Frontal cortex (tissue), 4 donors: Measurements from ENCODE around the gene FSTL1. TPM values are rescaled to one million over a fixed set of nuclear protein-coding genes. Genes with fewer than 3 reads are reported as not detected.
"Not testable (repeated sequence)": the region's sequence is repeated elsewhere in the genome, so short reads cannot be mapped to it uniquely, and the experiment has no call there.

Source experiments
- DNase-seq, 2 donors: peaks; one replicate each; pipeline ENCODE4 v3.0.0; 2012; ENCODE audit warnings: low spot score in 2 of 2
- FAIRE-seq: peaks from 2 replicates; lab custom pipeline; 2012; peaks lifted over from hg19 to GRCh38; lab: Jason Lieb, UNC
- total RNA-seq: library from RNA; depleted of rRNA; stranded (reverse); fragments of >200 nt; gene quantifications from one replicate; pipeline ENCODE4 v1.2.3, GENCODE V29; 2014
- donor health status: control.
- donor health status: control.
- donor health status: control.

Gene FSTL1
- total RNA-seq, 1 donor from 2014 or later, result 32.2 TPM

DNA sequence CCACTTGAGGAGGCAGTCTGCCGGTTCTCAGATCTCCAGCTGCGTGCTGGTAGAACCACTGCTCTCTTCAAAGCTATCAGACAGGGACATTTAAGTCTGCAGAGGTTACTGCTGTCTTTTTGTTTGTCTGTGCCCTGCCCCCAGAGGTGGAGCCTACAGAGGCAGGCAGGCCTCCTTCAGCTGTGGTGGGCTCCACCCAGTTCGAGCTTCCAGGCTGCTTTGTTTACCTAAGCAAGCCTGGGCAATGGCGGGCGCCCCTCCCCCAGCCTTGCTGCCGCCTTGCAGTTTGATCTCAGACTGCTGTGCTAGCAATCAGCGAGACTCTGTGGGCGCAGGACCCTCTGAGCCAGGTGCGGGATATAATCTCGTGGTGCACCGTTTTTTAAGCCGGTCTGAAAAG, 72.8 kb downstream of the FSTL1 start:
- FAIRE-seq, DNase-seq: not testable (repeated sequence)

DNA sequence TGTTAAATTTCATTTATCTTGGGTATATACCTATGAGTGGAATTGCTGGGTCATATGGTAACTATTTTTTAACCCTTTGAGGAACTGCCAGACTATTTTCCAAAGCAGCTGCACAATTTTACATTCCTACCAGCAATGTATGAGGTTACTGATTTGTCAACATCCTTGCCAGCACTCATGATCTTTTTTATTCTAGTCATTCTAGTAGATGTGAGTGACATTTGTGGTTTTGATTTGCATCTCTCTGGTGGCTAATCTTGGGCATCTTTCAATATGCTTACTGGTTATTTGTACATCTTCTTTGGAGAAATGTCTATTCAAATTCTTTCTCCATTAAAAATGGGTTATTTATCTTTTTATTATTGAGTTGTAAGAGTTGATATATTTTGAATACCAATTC, 80.3 kb downstream of the FSTL1 start:
- FAIRE-seq (no peak), DNase-seq (no peak)

DNA sequence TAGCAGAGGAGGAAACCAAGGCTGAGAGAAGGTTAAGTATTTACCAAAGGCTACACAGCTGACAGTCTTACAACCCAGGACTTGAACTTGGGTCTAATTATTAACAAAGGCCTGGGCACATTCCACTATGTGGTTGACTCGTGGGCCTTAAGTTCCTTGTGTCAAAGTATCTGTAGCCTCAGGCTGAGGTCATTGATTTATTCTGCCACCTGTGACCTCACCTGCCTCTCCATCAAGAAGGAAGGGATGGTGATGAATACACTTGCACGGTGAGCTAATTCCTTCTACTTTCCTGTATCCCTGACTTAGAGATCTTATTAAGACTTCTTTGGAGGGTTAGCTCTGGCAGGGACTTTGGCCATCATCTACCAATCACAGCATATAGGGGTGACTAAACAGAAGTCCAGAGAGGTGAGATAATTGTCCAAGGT, 81.7 kb downstream of the FSTL1 start:
- FAIRE-seq, result no peak
- no peak for DNase-seq

DNA sequence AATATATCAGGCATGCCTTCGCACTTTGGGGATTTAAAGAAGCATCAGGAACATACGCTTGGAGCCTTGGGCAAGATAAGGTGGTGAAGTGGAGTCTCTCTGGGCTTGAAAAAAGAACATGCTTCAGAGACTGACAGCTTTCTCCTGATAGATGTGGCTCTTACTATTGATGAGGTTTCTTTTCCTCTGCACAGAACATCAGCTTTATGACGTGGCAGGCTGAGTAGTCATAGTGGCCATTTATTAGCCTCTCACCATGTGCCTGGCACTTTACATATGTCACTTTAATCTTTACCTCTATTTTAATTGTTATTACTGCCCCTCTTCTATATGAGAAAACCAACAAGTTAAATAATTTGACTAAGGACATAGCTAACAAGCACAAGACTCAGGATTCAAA, 82.6 kb downstream of the FSTL1 start:
- no peak for FAIRE-seq
- no peak for DNase-seq

DNA sequence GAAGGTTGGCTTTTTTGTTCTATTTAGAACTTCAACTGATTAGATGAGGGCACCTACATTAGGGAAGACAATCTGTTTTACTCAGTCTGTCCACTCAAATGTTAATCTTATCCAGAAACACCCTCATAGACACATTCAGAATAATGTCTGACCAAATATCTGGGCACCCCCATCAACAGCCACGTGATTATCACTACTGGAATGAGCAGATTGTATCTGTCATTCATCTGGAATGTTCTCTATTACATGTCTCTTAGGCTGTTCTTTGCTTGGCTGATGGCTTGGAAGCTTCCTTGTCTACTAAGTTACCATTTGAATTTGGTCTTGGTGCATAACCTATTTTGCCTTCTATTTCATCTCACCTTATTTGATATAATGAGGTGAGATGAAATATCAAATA, 86.0 kb downstream of the FSTL1 start:
- DNase-seq, result no peak
- FAIRE-seq, result no peak

DNA sequence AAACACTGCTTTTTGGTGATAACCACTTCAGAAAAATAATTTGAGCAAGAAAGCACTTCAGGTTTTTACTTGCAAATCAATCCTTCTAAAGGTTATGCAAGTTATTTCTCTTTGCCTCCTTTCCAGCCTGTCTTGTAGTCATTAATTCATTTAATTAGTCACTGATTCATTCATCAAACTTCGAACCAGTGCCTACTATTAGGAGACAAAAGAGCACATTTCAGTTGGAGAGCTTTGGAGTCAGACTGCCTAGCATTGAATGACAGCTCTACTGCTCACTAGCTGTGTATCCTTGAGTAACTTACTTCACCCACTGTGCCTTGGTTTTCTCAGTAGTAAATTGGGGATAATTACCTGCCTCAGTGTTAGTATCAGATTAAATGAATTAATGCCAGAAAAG, 86.7 kb downstream of the FSTL1 start:
- FAIRE-seq (no peak), DNase-seq (no peak)

DNA sequence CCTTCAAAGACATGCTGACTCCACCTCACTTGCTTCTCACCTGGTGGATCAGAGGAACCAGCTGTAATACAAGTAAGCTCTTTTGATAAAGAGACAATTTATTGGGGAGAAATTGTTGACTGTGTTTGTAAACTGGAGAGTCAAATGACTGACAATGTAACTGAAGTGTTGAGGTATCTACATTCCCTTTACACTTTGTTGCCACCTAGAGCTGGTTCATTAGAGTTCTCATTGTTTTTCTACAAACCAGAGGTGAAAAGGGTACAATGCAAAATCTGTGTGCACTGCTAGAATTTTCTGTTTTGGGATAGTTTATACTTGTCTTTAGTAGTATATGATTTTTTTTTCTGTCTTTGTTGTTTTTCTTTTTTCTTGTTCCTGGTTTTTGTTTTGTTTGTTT, 93.0 kb downstream of the FSTL1 start:
- DNase-seq (no peak), FAIRE-seq (no peak)

DNA sequence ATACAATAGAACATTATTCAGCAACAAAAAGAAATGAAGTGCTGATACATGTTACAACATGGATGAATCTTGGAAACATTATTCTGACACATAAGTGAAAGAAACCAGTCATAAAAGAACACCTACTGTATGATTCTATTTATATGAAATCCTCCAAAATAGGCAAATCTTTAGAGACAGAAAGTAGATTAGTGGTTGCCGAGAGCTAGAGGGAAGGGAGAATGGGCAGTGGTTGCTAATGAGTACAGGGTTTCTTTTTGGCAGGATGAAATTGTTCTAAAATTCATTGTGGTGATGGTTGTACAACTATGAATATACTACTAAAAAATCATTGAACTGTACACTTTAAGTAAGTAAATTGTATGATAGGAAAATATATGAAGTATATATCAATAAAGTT, 95.3 kb downstream of the FSTL1 start:
- DNase-seq (no peak), FAIRE-seq (no peak)

DNA sequence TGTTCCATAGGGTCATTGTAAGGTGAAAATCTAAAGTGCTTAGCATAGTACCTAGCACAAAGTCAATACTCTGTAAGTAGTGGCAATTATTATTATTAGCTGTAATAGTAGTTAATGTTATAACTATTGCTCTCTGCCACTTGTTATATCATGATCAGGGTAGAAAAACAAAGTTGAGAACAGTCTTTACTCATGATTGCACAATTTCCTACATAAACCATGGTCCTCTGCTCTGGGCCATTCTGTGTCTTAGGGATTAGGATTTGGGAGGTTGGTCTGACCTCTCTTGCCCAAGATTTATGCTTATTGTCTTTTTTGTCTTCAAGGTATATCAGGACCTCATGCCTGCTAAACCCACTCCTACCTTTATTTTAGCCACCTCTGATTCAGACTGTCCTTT, 97.3 kb downstream of the FSTL1 start:
- FAIRE-seq (no peak), DNase-seq (no peak)

DNA sequence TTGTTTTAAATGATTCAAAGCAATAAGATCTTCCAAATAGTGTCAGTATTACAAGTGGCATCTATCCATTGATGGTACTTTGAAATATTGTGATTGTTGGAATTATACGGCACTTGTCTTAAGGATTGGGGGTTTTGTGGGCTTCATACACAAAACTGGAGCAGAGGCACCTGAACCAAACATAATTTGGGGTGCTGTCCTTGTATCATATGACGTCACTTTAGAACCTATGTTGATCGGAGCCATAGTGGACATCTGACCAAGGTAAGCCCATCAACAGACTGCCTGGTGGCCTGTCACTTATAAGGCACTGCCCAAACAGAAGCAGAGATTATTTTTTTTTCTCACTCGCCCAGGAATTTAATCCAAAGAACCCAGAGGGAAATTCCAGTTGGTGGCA, 98.8 kb downstream of the FSTL1 start:
- FAIRE-seq, result no peak
- no peak for DNase-seq

DNA sequence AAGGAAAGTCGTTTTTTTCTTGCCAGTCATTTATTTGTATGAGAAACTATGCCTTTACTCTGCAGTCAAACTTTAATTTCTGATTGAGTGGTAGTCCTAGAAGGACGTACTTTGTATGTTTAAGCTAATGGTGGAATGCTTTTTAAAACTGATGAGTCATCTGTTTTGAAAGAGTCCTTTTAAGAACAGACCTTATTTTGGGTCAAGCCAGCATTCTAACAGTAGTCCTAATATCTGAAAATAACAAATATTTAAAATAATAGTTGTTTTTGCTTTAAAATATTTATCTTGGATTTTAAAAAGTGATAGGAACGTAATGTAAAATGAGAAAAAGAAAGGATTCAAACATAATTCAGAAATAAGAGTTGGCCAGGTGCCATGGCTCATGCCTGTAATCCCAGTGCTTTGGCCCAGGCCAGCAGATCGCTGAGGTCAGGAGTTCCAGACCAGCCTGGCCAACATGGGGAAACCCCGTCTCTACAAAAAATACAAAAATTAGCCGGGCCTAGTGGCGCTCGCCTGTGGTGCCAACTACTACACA, 100.3 kb downstream of the FSTL1 start:
- no peak for FAIRE-seq
- peak in 1 of 2 donors; percentile 16 for DNase-seq

DNA sequence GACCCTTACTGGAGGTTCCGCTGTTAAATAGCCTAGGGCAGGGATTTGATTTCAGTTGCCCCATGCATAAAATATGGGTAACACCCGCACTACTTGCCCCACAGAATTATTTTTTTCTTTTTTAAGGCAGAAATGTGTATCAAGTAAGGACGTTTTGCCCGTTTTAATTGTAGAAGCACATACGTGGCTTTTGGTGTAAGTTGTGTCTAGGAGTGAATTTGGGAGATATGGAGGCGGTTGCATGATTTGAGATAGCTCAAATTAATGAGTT, 101.0 kb downstream of the FSTL1 start:
- DNase-seq (peak in 1 of 2 donors; percentile 34), FAIRE-seq (no peak)

DNA sequence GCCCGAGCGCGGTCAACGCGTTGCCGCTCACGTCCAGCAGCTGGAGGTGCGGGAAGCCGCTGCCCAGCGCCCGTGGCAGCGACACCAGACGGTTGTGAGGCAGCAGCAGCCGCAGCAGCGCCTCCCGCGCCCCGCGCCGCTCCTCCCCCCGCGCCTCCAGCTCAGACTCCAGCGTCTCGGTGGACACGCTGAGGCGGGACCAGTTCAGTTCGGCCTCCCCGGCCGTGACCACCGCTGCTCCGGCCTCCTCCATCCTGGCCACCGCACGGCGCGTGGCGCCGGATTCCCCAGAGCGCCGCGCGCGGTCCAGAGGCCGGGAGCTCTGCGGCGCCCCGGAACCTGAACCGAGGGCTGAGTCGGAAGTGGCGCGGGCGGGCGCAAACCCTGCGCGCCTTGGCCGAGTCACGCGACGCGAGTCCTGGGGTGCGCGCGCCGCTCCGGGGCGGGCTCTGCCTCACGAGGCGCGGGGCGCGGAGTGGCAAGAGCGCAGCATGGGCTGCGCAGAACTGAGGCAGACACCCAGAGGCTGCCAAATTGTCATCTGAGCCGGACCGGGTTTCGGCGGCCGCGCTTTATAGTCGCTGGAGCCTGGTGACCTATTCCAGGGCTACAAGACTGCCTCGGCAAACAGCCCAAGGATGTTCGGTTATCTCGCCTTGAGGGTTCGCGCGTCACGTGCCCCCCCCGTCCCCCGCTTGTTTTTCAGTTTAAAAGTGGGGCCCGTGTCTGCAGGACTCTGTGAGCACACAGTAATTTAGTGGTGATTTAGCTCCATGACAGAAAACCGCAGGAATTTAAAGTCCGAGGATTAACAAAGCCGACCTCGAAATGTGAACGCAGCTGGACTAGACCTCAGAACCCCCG, 101.6 kb downstream of the FSTL1 start, which contains the start of gene LRRC58:
Gene LRRC58, minus strand, starts transcription at position 364 of the 864 bp plus-strand sequence. Its CDS starts 111 bp downstream, at position 253.
- DNase-seq (peak; percentile 81 to 85), FAIRE-seq (no peak)

DNA sequence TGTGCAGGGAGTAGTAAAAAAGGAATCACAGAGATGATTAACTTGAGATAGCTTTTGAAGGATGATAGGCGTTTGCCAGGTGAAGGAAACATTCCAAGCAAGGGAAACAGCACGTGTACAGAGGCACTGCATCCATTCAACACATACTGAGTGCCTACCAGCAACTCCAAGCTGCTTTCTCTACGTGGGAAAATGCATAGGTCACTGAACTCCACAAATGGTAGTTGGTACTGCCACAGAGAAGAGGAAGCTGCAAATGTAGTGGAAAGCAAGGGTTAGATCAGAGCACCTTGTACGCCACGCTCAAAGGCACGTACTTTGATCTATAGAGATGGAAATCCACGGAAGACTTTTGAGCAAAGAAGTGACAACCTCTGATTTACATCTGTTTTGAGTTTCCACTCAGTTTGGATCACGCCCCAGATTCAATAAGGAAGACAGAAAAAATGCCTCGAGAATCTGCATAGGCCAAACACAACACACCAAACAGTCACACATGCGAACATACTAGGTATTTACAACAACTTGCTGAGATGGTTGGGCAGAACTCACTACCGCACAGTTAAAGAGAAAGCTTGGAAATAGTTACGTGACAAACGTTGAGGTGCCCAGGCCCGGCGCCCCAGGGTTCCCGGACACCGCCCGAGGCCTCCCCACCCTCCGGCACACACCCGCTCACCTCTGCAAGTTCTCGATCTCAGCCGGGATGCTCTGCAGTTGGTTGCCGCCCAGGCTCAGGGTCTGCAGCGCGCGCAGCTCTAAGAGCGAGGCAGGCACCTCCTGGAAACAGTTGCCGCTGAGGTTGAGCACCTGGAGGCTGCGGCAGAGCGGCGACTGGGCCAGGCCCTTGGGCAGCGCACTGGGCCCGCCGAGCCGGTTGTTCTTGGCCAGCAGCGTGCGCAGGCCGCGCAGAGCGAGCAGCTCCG, 102.5 kb downstream of the FSTL1 start:
- no peak for FAIRE-seq
- peak; percentile 11 to 22 for DNase-seq

DNA sequence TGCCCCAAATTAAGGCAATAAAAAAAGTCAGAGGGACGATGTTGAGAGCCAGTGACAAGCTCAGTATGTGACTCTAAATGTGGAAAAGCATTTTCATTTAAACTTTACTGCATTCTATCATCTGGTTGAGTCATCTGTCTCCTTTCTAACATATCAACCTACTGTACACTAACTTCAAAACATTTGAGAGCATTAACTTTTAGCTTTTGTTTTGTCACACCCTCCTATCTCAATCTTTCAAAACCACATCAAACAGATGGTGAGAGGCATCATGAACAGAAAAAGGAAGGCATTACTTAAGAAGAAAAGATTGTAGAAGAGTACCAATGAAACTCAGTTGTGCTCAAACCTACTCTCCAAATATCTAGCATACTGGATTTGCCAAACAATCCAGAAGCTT, 106.4 kb downstream of the FSTL1 start:
- DNase-seq (no peak), FAIRE-seq (no peak)

Other genes with a start within 250 kb of the FSTL1 start
- 2.0 TPM for gene GPR156, start 165.8 kb downstream of the FSTL1 start, total RNA-seq
- 22.8 TPM for gene LRRC58, start 101.6 kb downstream of the FSTL1 start, total RNA-seq
- 30.2 TPM for gene NDUFB4, start 145.3 kb upstream of the FSTL1 start, total RNA-seq
- gene HGD, start 231.2 kb upstream of the FSTL1 start, total RNA-seq, result under 0.01 TPM